Measurements from ENCODE around the gene REG1A.

REG1A gene

DNA sequence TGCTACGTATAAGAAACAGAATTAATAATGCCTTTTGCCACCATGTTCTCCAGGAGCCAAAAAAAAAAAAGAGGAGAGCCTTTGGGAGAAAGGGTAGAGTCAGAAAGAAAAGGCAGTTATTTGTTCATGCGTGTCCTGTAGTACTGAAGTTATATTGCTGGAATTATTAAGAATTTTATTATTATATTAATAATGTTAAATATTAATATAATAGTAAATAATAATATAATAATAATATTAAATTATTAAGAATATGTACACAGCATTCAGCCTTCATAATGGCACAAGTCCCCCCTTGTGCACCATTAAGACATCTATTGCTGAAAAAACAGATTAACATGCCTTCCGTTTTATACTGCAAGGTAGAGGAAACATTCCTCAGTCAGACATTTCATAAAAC, 8.1 kb downstream of the REG1A start:
- DNase-seq: no peak

DNA sequence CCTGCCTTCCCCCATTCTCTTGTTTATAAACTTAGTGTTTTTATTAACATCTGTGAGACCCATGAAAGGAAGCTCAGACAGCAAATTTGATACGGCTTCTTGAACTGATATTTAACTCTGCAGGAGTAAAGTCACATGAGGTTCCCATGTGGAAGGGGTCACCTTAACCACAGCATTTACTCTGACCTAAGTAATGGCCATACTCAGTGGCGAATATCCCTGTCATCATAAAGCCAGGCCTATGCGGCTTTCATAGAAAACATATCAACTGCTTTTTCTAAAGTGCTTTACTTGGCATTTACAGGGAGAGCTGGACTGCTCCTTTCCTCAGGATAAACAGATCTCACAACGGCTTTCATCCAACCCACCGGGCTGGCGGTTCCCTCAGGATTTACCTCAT, 9.0 kb downstream of the REG1A start:
- no peak for DNase-seq

DNA sequence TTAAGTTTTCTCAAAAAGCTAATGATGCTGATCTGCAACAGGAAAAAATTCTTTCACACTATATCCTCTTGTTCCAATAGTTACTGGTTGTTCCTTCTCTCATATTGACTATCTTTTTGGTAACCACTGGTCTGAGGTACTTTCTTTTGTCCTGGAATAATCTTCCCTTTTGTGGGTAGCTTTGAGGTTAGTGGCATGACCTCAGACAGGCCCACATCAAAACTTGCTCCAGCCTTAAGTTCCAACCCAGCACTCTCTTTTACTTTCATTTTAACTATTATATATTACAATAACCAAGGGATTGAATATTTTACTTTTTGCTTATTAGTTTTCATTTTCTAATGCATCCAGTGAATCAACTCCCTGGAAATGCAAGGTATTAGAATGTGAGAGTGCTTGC, 9.5 kb downstream of the REG1A start:
- no peak for DNase-seq

DNA sequence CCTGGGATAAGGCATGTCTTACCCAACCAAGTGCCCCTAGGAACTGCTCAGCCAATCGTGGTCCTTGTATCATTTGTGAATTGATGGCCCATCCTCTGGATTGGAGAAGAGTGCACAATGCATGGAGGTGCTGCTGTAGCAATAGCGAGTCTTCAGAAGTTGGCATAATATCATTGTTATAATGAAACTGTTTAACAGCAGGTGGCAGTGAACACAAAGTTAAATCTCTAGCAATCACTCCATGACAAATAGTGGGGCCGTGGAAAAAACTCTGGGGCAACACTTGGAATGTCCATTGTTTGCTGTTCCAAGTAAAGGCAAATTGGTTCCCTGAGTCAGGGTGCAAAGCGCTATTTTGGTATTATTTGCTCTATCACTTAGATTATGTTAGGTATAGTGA, 11.4 kb downstream of the REG1A start:
- no peak for DNase-seq

DNA sequence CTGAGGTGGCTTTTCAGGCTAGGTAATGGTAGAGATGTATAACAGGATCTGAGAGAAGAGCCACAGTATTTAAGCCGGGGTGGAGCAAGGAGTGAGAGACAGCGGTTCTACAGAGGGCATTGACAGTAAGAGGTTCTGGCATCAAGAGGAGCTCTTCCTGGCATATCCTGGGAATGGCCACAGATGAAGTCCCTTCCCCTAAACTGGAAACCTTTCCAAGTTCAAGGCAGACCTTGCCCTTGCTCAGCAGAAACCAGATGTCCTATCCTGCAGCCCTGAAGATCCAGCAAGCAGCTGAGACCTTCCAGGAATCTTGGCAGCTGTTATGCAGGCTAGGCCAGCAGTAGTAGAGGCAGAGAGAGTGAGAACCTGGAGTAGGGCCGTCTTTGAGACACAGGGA, 18.1 kb downstream of the REG1A start:
- no peak for DNase-seq

DNA sequence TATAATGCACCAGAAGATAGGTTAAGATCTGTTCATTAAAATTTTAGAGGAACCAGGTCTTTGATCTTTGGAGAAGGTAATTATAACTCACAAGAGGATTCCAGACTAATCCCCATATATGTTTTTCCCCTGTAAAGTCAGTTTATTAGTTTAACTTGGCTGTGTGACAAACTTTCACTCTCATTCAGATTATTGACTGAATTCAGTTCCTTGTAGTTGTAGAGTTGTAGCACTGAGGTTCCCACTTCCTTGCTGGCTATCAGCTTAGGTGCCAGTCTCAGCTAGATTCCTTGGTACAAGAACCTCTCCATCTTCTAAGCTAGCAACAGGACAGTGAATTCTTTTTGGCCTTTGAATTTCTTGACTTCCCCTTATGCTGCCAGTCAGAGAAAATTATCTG, 19.1 kb downstream of the REG1A start:
- no peak for DNase-seq

DNA sequence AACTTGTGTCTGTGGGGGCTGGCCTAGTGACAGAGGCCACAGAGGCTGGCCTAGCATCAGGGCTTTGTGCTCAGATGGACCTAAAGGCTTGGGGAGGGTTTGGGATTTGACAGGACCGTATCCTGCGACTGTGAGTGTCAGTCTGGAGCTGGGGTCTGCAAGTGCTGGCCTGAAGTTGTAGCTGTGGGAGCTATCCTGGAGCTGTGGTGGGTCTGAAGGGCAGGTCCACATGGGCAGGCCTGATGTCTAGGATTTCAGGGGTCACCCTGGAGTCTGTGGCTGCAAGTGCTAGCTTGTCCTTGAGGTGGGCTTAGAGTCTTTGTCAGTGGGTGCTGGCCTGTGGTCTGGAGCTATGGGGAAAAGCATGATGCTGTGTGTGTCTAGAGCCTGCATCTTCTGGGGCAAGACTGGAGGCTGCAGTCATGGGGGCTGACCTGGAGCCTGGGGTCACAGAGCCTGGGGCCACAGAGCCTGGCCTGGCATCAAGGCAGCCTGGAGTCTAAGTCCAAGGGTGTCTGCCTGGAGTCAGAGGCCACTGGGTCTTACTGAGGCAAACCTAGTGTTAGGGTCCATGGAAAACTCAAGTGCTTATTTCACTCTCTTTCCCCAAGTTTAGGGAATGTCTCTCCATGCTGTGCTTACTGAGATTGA, 35.7 kb downstream of the REG1A start:
- no peak for DNase-seq

DNA sequence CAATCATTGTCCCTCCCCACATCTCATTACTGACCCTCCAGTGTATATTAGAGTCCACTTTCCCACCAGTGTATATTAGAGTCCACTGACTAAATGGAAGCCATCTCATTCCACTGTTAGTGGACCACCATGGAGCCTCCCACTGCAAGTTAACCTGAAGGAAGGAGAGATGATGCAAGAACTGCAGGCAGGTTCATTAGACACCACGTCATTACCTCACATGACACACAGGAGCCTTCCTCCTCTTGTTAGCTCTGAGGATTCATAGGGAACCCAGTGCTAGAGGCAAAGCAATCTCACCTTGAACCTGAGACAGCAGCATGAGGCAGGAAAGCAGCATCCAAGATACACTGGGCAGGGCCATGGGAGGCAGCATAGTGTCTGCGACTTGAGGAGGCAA, 38.7 kb downstream of the REG1A start:
- no peak for DNase-seq

DNA sequence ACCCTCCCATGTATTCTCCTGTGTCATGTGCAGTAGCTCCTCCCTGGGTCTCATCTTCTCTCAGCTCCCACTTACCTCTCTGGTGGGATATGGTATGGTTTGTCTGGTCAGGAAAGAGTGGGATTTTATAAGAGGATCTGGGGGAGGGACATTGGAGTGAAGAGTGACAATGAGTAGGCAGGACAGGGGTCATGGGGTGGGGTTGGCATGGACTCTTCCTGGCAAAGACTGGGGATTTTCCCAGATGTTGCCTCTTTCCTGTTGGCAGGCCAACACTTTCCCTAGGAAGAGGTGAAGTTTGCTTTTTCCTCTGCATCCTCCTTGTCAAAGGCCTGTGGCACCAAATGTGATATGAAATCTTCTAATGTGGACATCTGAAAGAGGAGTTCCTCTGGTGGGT, 39.4 kb downstream of the REG1A start, which contains the start of gene REG3A:
TSS of gene REG3A (minus strand) at position 101 of the 400 bp plus-strand sequence. CDS start 348 bp downstream, outside the sequence.
- DNase-seq: no peak

DNA sequence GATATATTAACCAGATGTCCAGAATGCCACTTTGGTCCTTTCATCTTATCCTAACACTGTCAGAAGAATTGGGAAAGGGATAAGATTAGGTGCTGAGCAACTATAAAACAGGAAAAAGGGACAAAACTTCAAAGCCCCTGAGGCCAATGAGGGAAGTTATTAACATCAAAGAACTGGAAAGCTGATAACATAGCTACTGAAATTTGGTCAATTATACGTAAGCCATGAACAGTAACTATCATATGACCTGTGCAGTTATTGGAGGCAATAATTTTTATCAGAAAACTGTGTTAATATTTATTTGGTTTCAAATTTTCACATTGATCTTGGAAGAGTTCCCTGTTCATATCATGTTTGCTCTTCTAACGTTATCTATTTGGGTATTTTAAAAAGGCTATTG, 41.8 kb downstream of the REG1A start:
- no peak for DNase-seq

DNA sequence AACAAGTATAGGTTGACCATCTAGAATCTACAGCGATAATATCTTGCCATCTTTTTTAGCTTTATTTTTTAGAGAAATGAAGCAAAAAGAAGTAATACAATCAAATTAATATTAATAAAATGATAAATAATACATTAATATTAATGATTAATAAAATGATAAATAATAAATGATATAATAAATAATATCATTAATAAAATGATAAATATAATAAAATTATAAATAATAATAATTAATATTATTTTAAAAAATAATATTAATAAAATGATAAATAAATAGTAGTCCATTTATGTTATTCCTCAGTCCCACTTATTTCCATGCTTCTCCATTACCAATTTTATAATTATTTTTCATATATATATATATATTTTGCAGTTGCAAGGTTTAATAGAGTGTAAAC, 42.5 kb downstream of the REG1A start:
- no peak for DNase-seq

DNA sequence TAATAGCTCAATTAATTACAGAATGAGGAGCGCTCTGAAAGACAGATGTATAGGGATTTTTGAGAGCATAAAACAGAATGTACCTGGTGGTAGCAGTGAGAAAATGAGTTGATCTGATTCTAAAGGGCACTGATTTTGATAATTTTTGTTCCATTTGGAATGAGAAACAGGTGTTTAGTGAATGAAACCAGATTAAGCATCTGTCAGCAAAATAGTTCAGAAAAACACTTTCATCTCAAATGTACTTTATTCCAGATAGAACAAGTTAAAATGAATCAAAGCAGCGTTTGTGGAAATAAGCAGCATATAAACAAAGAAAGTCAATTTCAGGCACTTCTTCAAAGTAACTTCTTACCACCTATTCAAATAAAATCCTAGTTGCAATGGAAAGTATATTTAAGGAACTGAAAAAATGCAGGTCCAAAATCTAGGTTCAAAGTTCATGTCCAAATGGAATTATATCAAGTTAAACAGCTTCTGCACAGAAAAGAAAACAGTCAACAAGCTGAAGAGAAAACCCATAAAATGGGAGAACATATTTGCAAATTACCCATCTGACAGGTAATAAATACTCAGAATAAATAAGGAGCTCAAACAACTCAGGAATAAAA, 51.2 kb downstream of the REG1A start:
- no peak for DNase-seq
